OCI-LY7 (cell line): ENCODE data around the gene FMNL3. TPM values are rescaled to one million over a fixed set of nuclear protein-coding genes. Genes with fewer than 3 reads are reported as not detected.

Experiments
- BruUV-seq: library from RNA; stranded (reverse); fragments of 400-500 nt; replicated peaks from 2 replicates; lab custom pipeline; 2021; lab: Mats Ljungman, UMichigan
- CTCF ChIA-PET: fragments of 300-600 bp; sonication (Branson Sonifier 250); formaldehyde crosslinking; loops from one replicate; lab custom pipeline; 2022; ENCODE audit warnings: antibody characterized with exemption; ENCODE audit not compliant: unreplicated experiment; lab: Charles Lee
- POLR2A ChIA-PET: fragments of 300-600 bp; sonication (Branson Sonifier 250); formaldehyde crosslinking; loops from one replicate; lab custom pipeline; 2022; ENCODE audit warnings: antibody characterized with exemption; lab: Charles Lee
- DNase-seq: peaks from one replicate; pipeline ENCODE4 v3.0.0-alpha.2; 2015; ENCODE audit warnings: low spot score
- H2AFZ ChIP-seq: fragments of 200-600 bp; sonication (generic), shearing (Covaris generic); 2 replicates; pipeline ENCODE4 v1.6.1; 2014; ENCODE audit warnings: mild to moderate bottlenecking, antibody characterized with exemption, low read length, moderate library complexity
- H3K27ac ChIP-seq: fragments of 200-600 bp; sonication (generic); 2 replicates; pipeline ENCODE4 v1.5.1; 2014; ENCODE audit warnings: mixed run types, low read depth, mild to moderate bottlenecking, moderate library complexity, low read length, inconsistent platforms; ENCODE audit not compliant: poor library complexity, severe bottlenecking
- H3K36me3 ChIP-seq: fragments of 200-600 bp; sonication (generic); 2 replicates; pipeline ENCODE4 v1.6.1; 2014; ENCODE audit warnings: mild to moderate bottlenecking, antibody characterized with exemption, low read length, moderate library complexity, mixed read lengths; ENCODE audit not compliant: insufficient read depth
- H3K4me1 ChIP-seq: fragments of 200-600 bp; sonication (generic); 2 replicates; pipeline ENCODE4 v1.5.1; 2014; ENCODE audit warnings: mild to moderate bottlenecking, low read length; ENCODE audit not compliant: insufficient read depth, poor library complexity, severe bottlenecking
- H3K4me2 ChIP-seq: fragments of 200-600 bp; sonication (generic); 2 replicates; pipeline ENCODE4 v1.6.1; 2014; ENCODE audit warnings: mild to moderate bottlenecking, low read length
- H3K4me3 ChIP-seq: fragments of 200-600 bp; sonication (generic); 2 replicates; pipeline ENCODE4 v1.5.1; 2014; ENCODE audit warnings: mild to moderate bottlenecking, low read depth, low read length; ENCODE audit not compliant: poor library complexity, severe bottlenecking
- H3K79me2 ChIP-seq: fragments of 200-600 bp; sonication (generic); 2 replicates; pipeline ENCODE4 v1.6.1; 2016; ENCODE audit warnings: low read depth, mild to moderate bottlenecking, low read length, moderate library complexity, mixed read lengths; ENCODE audit not compliant: insufficient read depth
- H3K9me2 ChIP-seq: fragments of 200-600 bp; sonication (generic); 2 replicates; pipeline ENCODE4 v1.6.1; 2016; ENCODE audit warnings: mild to moderate bottlenecking, low read length, mixed read lengths; ENCODE audit not compliant: insufficient read depth
- H3K9me3 ChIP-seq: fragments of 200-600 bp; sonication (generic); 2 replicates; pipeline ENCODE4 v1.6.1; 2014; ENCODE audit warnings: mild to moderate bottlenecking, mixed run types, low read length, mixed read lengths
- H4K20me1 ChIP-seq: fragments of 200-600 bp; sonication (generic); 2 replicates; pipeline ENCODE4 v1.6.1; 2014; ENCODE audit warnings: mild to moderate bottlenecking, antibody characterized with exemption, low read length, moderate library complexity, mixed read lengths; ENCODE audit not compliant: insufficient read depth
- EZH2phosphoT487 ChIP-seq: fragments of 200-600 bp; sonication (generic); IDR thresholded peaks from 2 replicates; pipeline ENCODE4 v1.6.1; 2018; ENCODE audit warnings: low read depth, borderline replicate concordance, mild to moderate bottlenecking, mixed run types, antibody characterized with exemption, low read length, moderate library complexity, mixed read lengths
- intact Hi-C: fragments of 100-400 bp; cut with micrococcal nuclease; formaldehyde crosslinking; loops from one replicate; pipeline ENCODE4 v1.10.0; 2022; ENCODE audit not compliant: unreplicated experiment
- total RNA-seq, 2 experiments: library from RNA; depleted of rRNA in 1 of 2; stranded (reverse); fragments of >200 nt in 1 of 2; shearing (Covaris generic) in 1 of 2; gene quantifications; 2 replicates each; pipeline ENCODE4 v1.2.3, GENCODE V29; 2014 to 2022
- TF ChIP-seq, protein P1 (sequence below): fragments of 200-600 bp; sonication (generic); conservative IDR thresholded peaks from 2 replicates; pipeline ENCODE4 v1.5.1; 2014; ENCODE audit warnings: mild to moderate bottlenecking, antibody characterized with exemption, low read length, moderate library complexity, mixed read lengths

The FMNL3 gene
- total RNA-seq, 2 experiments from 2014 or later = 13.8 to 28.7 TPM

GRCh38 chr12:49750027-49750995, 43.1 kb upstream of the FMNL3 start:
- Histone ChIP-seq H3K79me2 (peaks cover 91% of the 10 kb centered on the region), H3K4me3 (no peak overlapping the region), H3K27ac (peak overlapping the region; percentile 39), H3K36me3 (peaks cover 94% of the 10 kb centered on the region), H2AFZ (no peak overlapping the region), H3K9me3 (no peaks in the 10 kb centered on the region), H3K4me1 (peaks cover 61% of the 10 kb centered on the region), H3K9me2 (no peaks in the 10 kb centered on the region), H3K4me2 (peak overlapping the region; percentile 37), H4K20me1 (peaks cover 44% of the 10 kb centered on the region)
- no TSS peak for BruUV-seq
- TF ChIP-seq EZH2phosphoT487 = no peak
- TF ChIP-seq, protein P1, sequence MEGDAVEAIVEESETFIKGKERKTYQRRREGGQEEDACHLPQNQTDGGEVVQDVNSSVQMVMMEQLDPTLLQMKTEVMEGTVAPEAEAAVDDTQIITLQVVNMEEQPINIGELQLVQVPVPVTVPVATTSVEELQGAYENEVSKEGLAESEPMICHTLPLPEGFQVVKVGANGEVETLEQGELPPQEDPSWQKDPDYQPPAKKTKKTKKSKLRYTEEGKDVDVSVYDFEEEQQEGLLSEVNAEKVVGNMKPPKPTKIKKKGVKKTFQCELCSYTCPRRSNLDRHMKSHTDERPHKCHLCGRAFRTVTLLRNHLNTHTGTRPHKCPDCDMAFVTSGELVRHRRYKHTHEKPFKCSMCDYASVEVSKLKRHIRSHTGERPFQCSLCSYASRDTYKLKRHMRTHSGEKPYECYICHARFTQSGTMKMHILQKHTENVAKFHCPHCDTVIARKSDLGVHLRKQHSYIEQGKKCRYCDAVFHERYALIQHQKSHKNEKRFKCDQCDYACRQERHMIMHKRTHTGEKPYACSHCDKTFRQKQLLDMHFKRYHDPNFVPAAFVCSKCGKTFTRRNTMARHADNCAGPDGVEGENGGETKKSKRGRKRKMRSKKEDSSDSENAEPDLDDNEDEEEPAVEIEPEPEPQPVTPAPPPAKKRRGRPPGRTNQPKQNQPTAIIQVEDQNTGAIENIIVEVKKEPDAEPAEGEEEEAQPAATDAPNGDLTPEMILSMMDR = peak; percentile 60
- CTCF ChIA-PET = interaction anchor here (0.6 kb wide), 1 partner anchor 82 kb away, joined by 3 read pairs; no protein-coding TSS in a partner anchor
- intact Hi-C loops = no loop called here
- DNase-seq = peak; percentile 44
- POLR2A ChIA-PET = interaction anchor here (0.7 kb wide), 1 partner anchor 362 kb away, joined by 4 read pairs; the partner anchor contains the start of gene COX14

DNA sequence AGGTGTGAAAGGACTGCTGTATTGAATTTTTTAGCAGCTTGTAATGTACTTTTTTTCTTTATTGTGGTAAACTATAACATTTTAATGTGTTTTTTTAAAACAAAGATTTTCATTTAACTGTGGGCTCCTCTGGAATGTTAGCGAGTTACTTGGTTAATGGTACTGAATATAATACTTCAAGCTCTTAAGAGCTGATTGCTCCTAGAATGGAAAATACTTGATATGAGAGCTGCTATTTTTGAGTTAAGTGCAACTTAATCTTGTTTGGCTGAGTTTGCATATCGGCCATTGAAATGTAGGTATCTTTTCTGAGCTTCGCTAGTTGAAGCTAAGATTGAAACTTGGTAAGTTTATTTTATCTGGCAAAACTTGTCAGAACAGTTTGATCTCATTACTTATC, 41.6 kb upstream of the FMNL3 start:
- H3K4me3 ChIP-seq = no peak overlapping the region
- no peak overlapping the region for H3K27ac ChIP-seq
- peaks cover 98% of the 10 kb centered on the region for H3K79me2 ChIP-seq
- ChIA-PET POLR2A (interaction anchor here (1.0 to 1.6 kb wide), 4 partner anchors 9 to 95 kb away, joined by 3 to 8 read pairs (median 4); no protein-coding TSS in a partner anchor), CTCF (no interaction called here)
- peaks cover 93% of the 10 kb centered on the region for H3K36me3 ChIP-seq
- peaks cover 63% of the 10 kb centered on the region for H3K4me1 ChIP-seq
- intact Hi-C loops = no loop called here
- no peak overlapping the region for H2AFZ ChIP-seq
- TF ChIP-seq, protein P1 = no peak
- no peak for TF ChIP-seq EZH2phosphoT487
- H3K9me3 ChIP-seq = no peaks in the 10 kb centered on the region
- no TSS peak for BruUV-seq
- H3K9me2 ChIP-seq = no peaks in the 10 kb centered on the region
- no peak for DNase-seq
- H3K4me2 ChIP-seq = no peak overlapping the region
- H4K20me1 ChIP-seq = peaks cover 55% of the 10 kb centered on the region
